ENCODE results near the gene FRK.
A peak's percentile ranks its signal among the peaks of the same experiment; 100 is the strongest.
"Not testable (repeated sequence)": the region's sequence is repeated elsewhere in the genome, so short reads cannot be mapped to it uniquely, and the experiment has no call there.

Gene FRK

GRCh38 chr6:116060572-116061283 is at the start of gene FRK:
Gene FRK (minus strand): TSS chr6:116060891. CDS start chr6:116060311, 580 bp downstream.
- DNase-seq = no peak

- peak; percentile 41 for DNase-seq
Measured at GRCh38 chr6:116108836-116109235, 48.1 kb upstream of the FRK start.

- no peak for DNase-seq
Measured at GRCh38 chr6:116106146-116106545, 45.5 kb upstream of the FRK start.

- no peak for DNase-seq
Measured at GRCh38 chr6:116105247-116105646, 44.6 kb upstream of the FRK start.

- DNase-seq = no peak
Measured at GRCh38 chr6:116104636-116105035, 43.9 kb upstream of the FRK start.

GRCh38 chr6:116102873-116103272 is 42.2 kb upstream of the FRK start:
- DNase-seq = no peak

- no peak for DNase-seq
Measured at GRCh38 chr6:116101790-116102189, 41.1 kb upstream of the FRK start.

GRCh38 chr6:116101302-116101718 is 40.6 kb upstream of the FRK start:
- no peak for DNase-seq

GRCh38 chr6:116100419-116101301 is 40.0 kb upstream of the FRK start, which contains the start of gene NT5DC1:
Gene NT5DC1 (plus strand): TSS chr6:116100853. CDS start chr6:116100931, 78 bp downstream.
- peak; percentile 84 for DNase-seq

GRCh38 chr6:116099036-116099435 is 38.3 kb upstream of the FRK start:
- peak; percentile 26 for DNase-seq

GRCh38 chr6:116096979-116097816 is 36.5 kb upstream of the FRK start:
- peak; percentile 7 for DNase-seq

GRCh38 chr6:116096048-116096759 is 35.5 kb upstream of the FRK start:
- not testable (repeated sequence) for DNase-seq

- DNase-seq = no peak
Measured at GRCh38 chr6:116094041-116094440, 33.4 kb upstream of the FRK start.

GRCh38 chr6:116090251-116090650 is 29.6 kb upstream of the FRK start:
- DNase-seq = no peak

GRCh38 chr6:116088946-116089345 is 28.3 kb upstream of the FRK start:
- no peak for DNase-seq

- no peak for DNase-seq
Measured at GRCh38 chr6:116087437-116088027, 26.8 kb upstream of the FRK start.

- no peak for DNase-seq
Measured at GRCh38 chr6:116084284-116084683, 23.6 kb upstream of the FRK start.

GRCh38 chr6:116083052-116083451 is 22.4 kb upstream of the FRK start:
- DNase-seq = no peak

- no peak for DNase-seq
Measured at GRCh38 chr6:116078945-116079344, 18.3 kb upstream of the FRK start.

- DNase-seq = no peak
Measured at GRCh38 chr6:116078522-116078921, 17.8 kb upstream of the FRK start.

- DNase-seq = no peak
Measured at GRCh38 chr6:116074732-116075390, 14.2 kb upstream of the FRK start.
